SHP77 (cell line): ENCODE data around the gene PLEKHG3.
A peak's percentile ranks its signal among the peaks of the same experiment; 100 is the strongest.
"Not testable (repeated sequence)": the region's sequence is repeated elsewhere in the genome, so short reads cannot be mapped to it uniquely, and the experiment has no call there.

Experiments
- DNase-seq, 2 experiments: peaks; one replicate each; lab custom pipeline; 2025; lab: John Stamatoyannopoulos, UW

PLEKHG3 gene

GRCh38 chr14:64704143-64704742 is at the start of gene PLEKHG3:
TSS of gene PLEKHG3 (plus strand) at chr14:64704424. CDS start at chr14:64727632, 23,208 bp downstream.
- DNase-seq: peak; percentile 63 to 73

- DNase-seq: no peak
Observed at GRCh38 chr14:64654901-64655300, 49.3 kb upstream of the PLEKHG3 start.

GRCh38 chr14:64656986-64657385 is 47.2 kb upstream of the PLEKHG3 start:
- no peak for DNase-seq

- DNase-seq: no peak
Observed at GRCh38 chr14:64658201-64658600, 46.0 kb upstream of the PLEKHG3 start.

- not testable (repeated sequence) for DNase-seq
Observed at GRCh38 chr14:64658700-64659264, 45.4 kb upstream of the PLEKHG3 start.

GRCh38 chr14:64659366-64659765 is 44.9 kb upstream of the PLEKHG3 start:
- DNase-seq: no peak

- no peak for DNase-seq
Observed at GRCh38 chr14:64663174-64663573, 41.0 kb upstream of the PLEKHG3 start.

- peak; percentile 46 to 51 for DNase-seq
Observed at GRCh38 chr14:64671591-64671990, 32.6 kb upstream of the PLEKHG3 start.

GRCh38 chr14:64673316-64673715 is 30.9 kb upstream of the PLEKHG3 start:
- no peak for DNase-seq

- DNase-seq: no peak
Observed at GRCh38 chr14:64673748-64674147, 30.5 kb upstream of the PLEKHG3 start.

- DNase-seq: no peak
Observed at GRCh38 chr14:64674829-64675228, 29.4 kb upstream of the PLEKHG3 start.

GRCh38 chr14:64675312-64675711 is 28.9 kb upstream of the PLEKHG3 start:
- no peak for DNase-seq

- DNase-seq: no peak
Observed at GRCh38 chr14:64676410-64677008, 27.7 kb upstream of the PLEKHG3 start.

- DNase-seq: no peak
Observed at GRCh38 chr14:64680013-64680713, 24.1 kb upstream of the PLEKHG3 start.

- no peak for DNase-seq
Observed at GRCh38 chr14:64680714-64681065, 23.5 kb upstream of the PLEKHG3 start.

- no peak for DNase-seq
Observed at GRCh38 chr14:64681796-64682710, 22.2 kb upstream of the PLEKHG3 start.

- no peak for DNase-seq
Observed at GRCh38 chr14:64682843-64683242, 21.4 kb upstream of the PLEKHG3 start.

- no peak for DNase-seq
Observed at GRCh38 chr14:64683264-64683663, 21.0 kb upstream of the PLEKHG3 start.

- no peak for DNase-seq
Observed at GRCh38 chr14:64684091-64684490, 20.1 kb upstream of the PLEKHG3 start.

GRCh38 chr14:64685371-64686281 is 18.6 kb upstream of the PLEKHG3 start:
- DNase-seq: no peak

- DNase-seq: no peak
Observed at GRCh38 chr14:64686282-64686615, 18.0 kb upstream of the PLEKHG3 start.
